HCT116 (cell line): ENCODE results near the gene GIPR. TPM values are rescaled to one million over a fixed set of nuclear protein-coding genes. Genes with fewer than 3 reads are reported as not detected.

Source experiments
- ATAC-seq: fragments of 200-7000 bp; cut with Tn5 transposase; 2 replicates; pipeline ENCODE4 v1.9.1; 2020; ENCODE audit warnings: mild to moderate bottlenecking, moderate library complexity
- BruUV-seq: library from RNA; stranded (reverse); fragments of 400-500 nt; replicated peaks from 2 replicates; lab custom pipeline; 2021; lab: Mats Ljungman, UMichigan
- CTCF ChIA-PET: fragments of 300-600 bp; sonication (Branson Sonifier 250); formaldehyde crosslinking; loops from one replicate; lab custom pipeline; 2021; ENCODE audit warnings: antibody characterized with exemption; lab: Charles Lee
- POLR2A ChIA-PET: fragments of 300-600, 350-600 bp; sonication (Branson Sonifier 250); formaldehyde crosslinking; loops from one replicate; lab custom pipeline; 2021; ENCODE audit warnings: antibody characterized with exemption; lab: Charles Lee
- RAD21 ChIA-PET, 2 experiments: fragments of 300-600 bp; sonication (Branson Sonifier 250); formaldehyde crosslinking; loops; one replicate each; lab custom pipeline; 2023; ENCODE audit warnings: low total read pairs in 2 of 2; ENCODE audit not compliant: uncharacterized antibody in 2 of 2, unreplicated experiment in 2 of 2, low non-redundant PET in 1 of 2; lab: Charles Lee
- DNase-seq: peaks from one replicate; pipeline ENCODE4 v3.0.0-alpha.2; 2010; ENCODE audit warnings: low read depth, low spot score
- H2AFZ ChIP-seq: fragments of 200-600 bp; shearing (Covaris generic), sonication (generic); 2 replicates; pipeline ENCODE4 v1.6.1; 2017; ENCODE audit warnings: low read depth, mixed run types, mixed read lengths, antibody characterized with exemption, low read length; ENCODE audit not compliant: poor library complexity, severe bottlenecking
- H3K27ac ChIP-seq: 2 replicates; pipeline ENCODE4 v1.5.1; 2012; ENCODE audit warnings: low read depth, low read length
- H3K27me3 ChIP-seq: fragments of 200-600 bp; sonication (generic); 2 replicates; pipeline ENCODE4 v1.6.1; 2016; ENCODE audit warnings: mixed run types, low read length, mixed read lengths; ENCODE audit not compliant: insufficient read depth
- H3K36me3 ChIP-seq, 2 experiments: fragments of 200-500 bp in 1 of 2; fragments of 200-600 bp in 1 of 2; sonication (Bioruptor generic) in 1 of 2; sonication (generic) in 1 of 2; 2 replicates each; pipeline versions ENCODE4 v1.5.1 to v1.6.1; 2014 to 2016; ENCODE audit warnings: low read length in 2 of 2, inconsistent platforms in 1 of 2, mixed read lengths in 1 of 2, mixed run types in 1 of 2; ENCODE audit not compliant: insufficient read depth in 2 of 2, control insufficient read depth in 1 of 2
- H3K4me1 ChIP-seq, 2 experiments: fragments of 200-600 bp in 1 of 2; sonication (generic) in 1 of 2; 2 replicates each; pipeline versions ENCODE4 v1.5.1 to v1.6.1; 2012 to 2017; ENCODE audit warnings: low read length in 2 of 2, inconsistent platforms in 1 of 2, mild to moderate bottlenecking in 1 of 2, mixed read lengths in 1 of 2, mixed run types in 1 of 2, moderate library complexity in 1 of 2; ENCODE audit not compliant: insufficient read depth in 2 of 2, control insufficient read depth in 1 of 2
- H3K4me2 ChIP-seq: fragments of 200-600 bp; sonication (generic); 2 replicates; pipeline ENCODE4 v1.6.1; 2017; ENCODE audit warnings: mixed run types, low read length, mixed read lengths
- H3K4me3 ChIP-seq, 2 experiments: fragments of 200-600 bp in 1 of 2; sonication (generic) in 1 of 2; replicated peaks in 1 of 2; 2 replicates each; pipeline ENCODE4 v1.5.1; 2011 to 2016; ENCODE audit warnings: low read length in 2 of 2, control low read depth in 1 of 2, low read depth in 1 of 2, mild to moderate bottlenecking in 1 of 2, mixed read lengths in 1 of 2, mixed run types in 1 of 2
- H3K79me2 ChIP-seq: fragments of 200-600 bp; sonication (generic); 2 replicates; pipeline ENCODE4 v1.6.1; 2017; ENCODE audit warnings: mild to moderate bottlenecking, mixed run types, low read length, moderate library complexity, mixed read lengths; ENCODE audit not compliant: insufficient read depth
- H3K9ac ChIP-seq: fragments of 200-600 bp; sonication (generic); 2 replicates; pipeline ENCODE4 v1.6.1; 2016; ENCODE audit warnings: low read length, mixed read lengths
- H3K9me2 ChIP-seq: fragments of 200-600 bp; sonication (generic), shearing (Covaris generic); 2 replicates; pipeline ENCODE4 v1.6.1; 2017; ENCODE audit warnings: mixed run types, mild to moderate bottlenecking, moderate library complexity; ENCODE audit not compliant: insufficient read depth
- H3K9me3 ChIP-seq, 2 experiments: fragments of 200-500 bp in 1 of 2; fragments of 200-600 bp in 1 of 2; sonication (Bioruptor generic) in 1 of 2; sonication (generic) in 1 of 2; 2 replicates each; pipeline ENCODE4 v1.6.1; 2014 to 2017; ENCODE audit warnings: low read length in 2 of 2, mixed read lengths in 2 of 2, inconsistent platforms in 1 of 2, low read depth in 1 of 2, mild to moderate bottlenecking in 1 of 2, mixed run types in 1 of 2, moderate library complexity in 1 of 2; ENCODE audit not compliant: control insufficient read depth in 1 of 2, insufficient read depth in 1 of 2
- H4K20me1 ChIP-seq: fragments of 200-600 bp; sonication (generic), shearing (Covaris generic); 2 replicates; pipeline ENCODE4 v1.6.1; 2017; ENCODE audit warnings: mixed run types, mild to moderate bottlenecking, moderate library complexity; ENCODE audit not compliant: insufficient read depth
- CBX3 ChIP-seq: IDR thresholded peaks from 2 replicates; pipeline ENCODE4 v1.6.1; 2012; ENCODE audit warnings: low read depth
- CTCF ChIP-seq, 3 experiments: fragments of 200-600 bp in 1 of 3; sonication (generic) in 1 of 3; IDR thresholded peaks in 2 of 3; conservative IDR thresholded peaks in 1 of 3; 2 replicates each; pipeline ENCODE4 v1.5.1; 2012 to 2017; ENCODE audit warnings: low read depth in 2 of 3, low read length in 2 of 3, antibody characterized with exemption in 1 of 3, borderline replicate concordance in 1 of 3, control low read depth in 1 of 3, mild to moderate bottlenecking in 1 of 3, mixed read lengths in 1 of 3, mixed run types in 1 of 3, moderate library complexity in 1 of 3; ENCODE audit not compliant: insufficient read depth in 1 of 3
- EZH2 ChIP-seq: fragments of 200-600 bp; sonication (generic); IDR thresholded peaks from 2 replicates; pipeline ENCODE4 v1.6.1; 2017; ENCODE audit warnings: antibody characterized with exemption, mixed run types
- JUND ChIP-seq: IDR thresholded peaks from 2 replicates; pipeline ENCODE4 v1.6.1; 2012
- MAX ChIP-seq: IDR thresholded peaks from 2 replicates; pipeline ENCODE4 v1.6.1; 2012
- POLR2A ChIP-seq: IDR thresholded peaks from 2 replicates; pipeline ENCODE4 v1.7.0; 2011; ENCODE audit warnings: borderline replicate concordance; ENCODE audit not compliant: insufficient read depth, insufficient read length; ENCODE audit errors: extremely low read depth
- POLR2AphosphoS5 ChIP-seq: IDR thresholded peaks from 2 replicates; pipeline ENCODE4 v1.6.1; 2011; ENCODE audit warnings: mild to moderate bottlenecking, low read depth, low read length, moderate library complexity
- SIN3A ChIP-seq: IDR thresholded peaks from 2 replicates; pipeline ENCODE4 v1.6.1; 2012; ENCODE audit warnings: low read depth
- SP1 ChIP-seq: IDR thresholded peaks from 2 replicates; pipeline ENCODE4 v1.6.1; 2012; ENCODE audit warnings: low read depth
- SRF ChIP-seq: IDR thresholded peaks from 2 replicates; pipeline ENCODE4 v1.6.1; 2012; ENCODE audit warnings: low read depth
- TCF7L2 ChIP-seq: IDR thresholded peaks from 2 replicates; pipeline ENCODE4 v1.7.0; 2011; ENCODE audit warnings: borderline replicate concordance, inconsistent platforms; ENCODE audit not compliant: insufficient read depth, insufficient read length; ENCODE audit errors: extremely low read depth
- YY1 ChIP-seq: IDR thresholded peaks from 2 replicates; pipeline ENCODE4 v1.6.1; 2011; ENCODE audit warnings: low read length, low read depth, moderate library complexity, mild to moderate bottlenecking; ENCODE audit not compliant: insufficient replicate concordance; ENCODE audit errors: extremely low read depth
- ZFX ChIP-seq: fragments of 450-650 bp; IDR thresholded peaks from 2 replicates; pipeline ENCODE4 v1.6.1; 2017
- intact Hi-C: fragments of 100-400 bp; cut with micrococcal nuclease; formaldehyde crosslinking; loops from 2 replicates; pipeline ENCODE4 v1.10.0; 2022
- total RNA-seq: library from RNA; stranded (reverse); gene quantifications from one replicate; pipeline ENCODE4 v1.2.1, GENCODE V29; 2021; ENCODE audit not compliant: unreplicated experiment

The GIPR gene
- total RNA-seq, 1 experiment from 2014 or later, result 14.1 TPM

- H3K4me1 ChIP-seq, result peaks cover 34 to 71% of the 10 kb centered on the region in 2 experiments
- peak overlapping the region; percentile 96 for H3K4me2 ChIP-seq
- no peak overlapping the region for H2AFZ ChIP-seq
- TSS peak; percentile 59 for BruUV-seq
- peaks cover 6% of the 10 kb centered on the region; the same call in 1 of the 2 replicates for H3K79me2 ChIP-seq
- peak overlapping the region; percentile 79 for H3K27ac ChIP-seq
- TF ChIP-seq CBX3 (no peak), SP1 (no peak), ZFX (no peak), SRF (no peak), EZH2 (no peak), POLR2A (no peak), YY1 (no peak), JUND (no peak)
- ChIA-PET CTCF (interaction anchor here (0.6 to 0.7 kb wide), 2 partner anchors 12 to 45 kb away, joined by 3 read pairs; no protein-coding TSS in a partner anchor), RAD21 (no interaction called here), POLR2A (interaction anchor here (0.7 to 2.8 kb wide), 4 partner anchors 22 to 62 kb away, joined by 3 to 14 read pairs (median 3); no protein-coding TSS in a partner anchor)
- peak overlapping the region; percentile 75 to 91 for H3K4me3 ChIP-seq
- DNase-seq (no peak), ATAC-seq (no peak)
- H3K9me2 ChIP-seq, result no peaks in the 10 kb centered on the region
- intact Hi-C loops, result no loop called here
- H3K36me3 ChIP-seq, result no peaks in the 10 kb centered on the region
- no peaks in the 10 kb centered on the region for H3K27me3 ChIP-seq
- H3K9me3 ChIP-seq, result no peaks in the 10 kb centered on the region
- no peaks in the 10 kb centered on the region for H4K20me1 ChIP-seq
- peak overlapping the region; percentile 74 for H3K9ac ChIP-seq
Measured at GRCh38 chr19:45637890-45638667, 29.9 kb upstream of the GIPR start.

- Histone ChIP-seq H2AFZ (no peak within 1 kb of the TSS), H3K27ac (peak within 1 kb of the TSS; percentile 79), H3K9me3 (no peaks in the 10 kb centered on the region), H3K9ac (peak within 1 kb of the TSS; percentile 74), H3K27me3 (no peaks in the 10 kb centered on the region), H3K4me1 (peaks cover 32 to 68% of the 10 kb centered on the region in 2 experiments), H3K36me3 (no peaks in the 10 kb centered on the region), H3K9me2 (no peaks in the 10 kb centered on the region), H3K4me2 (peak within 1 kb of the TSS; percentile 96), H4K20me1 (no peaks in the 10 kb centered on the region), H3K79me2 (peaks cover 6% of the 10 kb centered on the region; the same call in 1 of the 2 replicates), H3K4me3 (peak within 1 kb of the TSS; percentile 75 to 91)
- DNase-seq (no peak), ATAC-seq (peak; percentile 19; the same call in 1 of the 2 replicates)
- intact Hi-C loops, result no loop called here
- no TSS peak for BruUV-seq
- ChIA-PET POLR2A (interaction anchor here (0.7 to 4.7 kb wide), 4 partner anchors 23 to 32 kb away, joined by 3 to 54 read pairs (median 8); no protein-coding TSS in a partner anchor), CTCF (interaction anchor here (3.6 kb wide), 1 partner anchor 25 kb away, joined by 45 read pairs; no protein-coding TSS in a partner anchor), RAD21 (no interaction called here)
- TF ChIP-seq SIN3A (no peak), POLR2AphosphoS5 (peak; percentile 50), EZH2 (no peak), MAX (0 out of 2 replicates have a peak, but pooled peaks have one; percentile 40), CTCF (IDR thresholded peaks at IDR 0.05 in 2 of 3, conservative IDR thresholded peaks at IDR 0.05 in 1 of 3; ENCODE audit: borderline replicate concordance in 1 of 3, insufficient read depth in 1 of 3, low read depth in 2 of 3, low read length in 2 of 3) (peak in 2 of 3 experiments; percentile 20 to 41; a peak in 2 of 6 replicates), TCF7L2 (no peak), ZFX (peak; percentile 23; the same call in 1 of the 2 replicates)
Measured at GRCh38 chr19:45638930-45639729, 28.9 kb upstream of the GIPR start, which contains the start of gene EML2. Gene EML2, minus strand, starts transcription at chr19:45639397. Its CDS starts 21 bp downstream, at chr19:45639376.
